Adrenal gland (tissue), 5 donors: ENCODE measurements around the gene CNN3.

Source experiments
- CTCF ChIP-seq, 6 experiments: fragments of 450-650 bp in 4 of 6; fragments of 200-600 bp in 2 of 6; sonication (generic) in 1 of 6; IDR thresholded peaks; 1 replicate in 5 of 6; 2 replicates in 1 of 6; pipeline versions ENCODE4 v1.5.1 to v1.8.0; 2016 to 2021; ENCODE audit warnings: antibody characterized with exemption in 6 of 6, mild to moderate bottlenecking in 2 of 6, moderate library complexity in 1 of 6
- POLR2A ChIP-seq, 2 donors: fragments of 450-650 bp; IDR thresholded peaks; one replicate each; pipeline ENCODE4 v1.6.1; 2017; ENCODE audit warnings: antibody characterized with exemption in 2 of 2, mild to moderate bottlenecking in 2 of 2, moderate library complexity in 1 of 2
- donor health status: DM: no; HTN: no; CAD: no.

- no peak for TF ChIP-seq CTCF (IDR thresholded peaks at IDR 0.05)
- TF ChIP-seq POLR2A (IDR thresholded peaks at IDR 0.05), result no peak
Observed at GRCh38 chr1:94953107-94953506, 26.2 kb upstream of the CNN3 start.
